ENCODE results near the gene CRP. TPM values are rescaled to one million over a fixed set of nuclear protein-coding genes. Genes with fewer than 3 reads are reported as not detected.

Gene CRP, protein sequence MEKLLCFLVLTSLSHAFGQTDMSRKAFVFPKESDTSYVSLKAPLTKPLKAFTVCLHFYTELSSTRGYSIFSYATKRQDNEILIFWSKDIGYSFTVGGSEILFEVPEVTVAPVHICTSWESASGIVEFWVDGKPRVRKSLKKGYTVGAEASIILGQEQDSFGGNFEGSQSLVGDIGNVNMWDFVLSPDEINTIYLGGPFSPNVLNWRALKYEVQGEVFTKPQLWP
- total RNA-seq (under 1 TPM; 0.16 to 0.37 TPM), polyA plus RNA-seq (ENCODE audit: insufficient read depth, low read depth, low replicate concordance) (0.74 TPM)
- long read RNA-seq, donor 1: 0 reads
- long read RNA-seq, donor 2: 0 reads

DNA sequence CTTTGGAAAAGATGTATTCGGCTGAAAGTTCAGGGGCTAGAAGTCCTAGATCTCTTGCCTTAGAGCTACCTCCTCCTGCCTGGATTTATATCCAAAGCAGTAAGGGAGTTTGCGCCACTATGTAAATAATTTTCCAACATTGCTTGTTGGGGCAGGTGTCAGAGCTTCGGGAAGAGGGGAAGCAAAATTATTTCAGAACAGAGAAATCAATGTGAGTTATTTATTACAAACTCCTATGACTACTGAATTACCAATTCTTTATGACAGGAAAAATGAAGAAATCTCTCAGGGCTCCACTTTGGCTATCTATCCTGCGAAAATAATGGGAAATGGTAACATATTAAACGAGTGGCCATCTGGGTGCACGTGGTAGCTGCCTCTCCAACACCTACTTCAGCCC is at the start of gene CRP:
CRP (minus strand) TSS at position 61 of the 400 bp plus-strand sequence. CDS start 104 bp downstream, outside the sequence.
- no peak for DNase-seq
- TF ChIP-seq, protein P1, sequence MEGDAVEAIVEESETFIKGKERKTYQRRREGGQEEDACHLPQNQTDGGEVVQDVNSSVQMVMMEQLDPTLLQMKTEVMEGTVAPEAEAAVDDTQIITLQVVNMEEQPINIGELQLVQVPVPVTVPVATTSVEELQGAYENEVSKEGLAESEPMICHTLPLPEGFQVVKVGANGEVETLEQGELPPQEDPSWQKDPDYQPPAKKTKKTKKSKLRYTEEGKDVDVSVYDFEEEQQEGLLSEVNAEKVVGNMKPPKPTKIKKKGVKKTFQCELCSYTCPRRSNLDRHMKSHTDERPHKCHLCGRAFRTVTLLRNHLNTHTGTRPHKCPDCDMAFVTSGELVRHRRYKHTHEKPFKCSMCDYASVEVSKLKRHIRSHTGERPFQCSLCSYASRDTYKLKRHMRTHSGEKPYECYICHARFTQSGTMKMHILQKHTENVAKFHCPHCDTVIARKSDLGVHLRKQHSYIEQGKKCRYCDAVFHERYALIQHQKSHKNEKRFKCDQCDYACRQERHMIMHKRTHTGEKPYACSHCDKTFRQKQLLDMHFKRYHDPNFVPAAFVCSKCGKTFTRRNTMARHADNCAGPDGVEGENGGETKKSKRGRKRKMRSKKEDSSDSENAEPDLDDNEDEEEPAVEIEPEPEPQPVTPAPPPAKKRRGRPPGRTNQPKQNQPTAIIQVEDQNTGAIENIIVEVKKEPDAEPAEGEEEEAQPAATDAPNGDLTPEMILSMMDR (IDR thresholded peaks at IDR 0.05): no peak
- no peak for TF ChIP-seq POLR2A (IDR thresholded peaks at IDR 0.05)
- H3K27me3 ChIP-seq: no peaks in the 10 kb centered on the region
- intact Hi-C loops (cut with DNase I; ENCODE audit: low total_unique reads): no loop called here
- no peaks in the 10 kb centered on the region for H3K9me3 ChIP-seq
- 84 to 87% methylated on average over 6 of the region's 6 CpGs for WGBS, 2 donors
- H3K27ac ChIP-seq: no peak within 1 kb of the TSS
- no peaks in the 10 kb centered on the region for H3K4me1 ChIP-seq
- H3K36me3 ChIP-seq (ENCODE audit: low read depth, missing control alignments): no peaks in the 10 kb centered on the region
- no peak within 1 kb of the TSS for H3K4me3 ChIP-seq

DNA sequence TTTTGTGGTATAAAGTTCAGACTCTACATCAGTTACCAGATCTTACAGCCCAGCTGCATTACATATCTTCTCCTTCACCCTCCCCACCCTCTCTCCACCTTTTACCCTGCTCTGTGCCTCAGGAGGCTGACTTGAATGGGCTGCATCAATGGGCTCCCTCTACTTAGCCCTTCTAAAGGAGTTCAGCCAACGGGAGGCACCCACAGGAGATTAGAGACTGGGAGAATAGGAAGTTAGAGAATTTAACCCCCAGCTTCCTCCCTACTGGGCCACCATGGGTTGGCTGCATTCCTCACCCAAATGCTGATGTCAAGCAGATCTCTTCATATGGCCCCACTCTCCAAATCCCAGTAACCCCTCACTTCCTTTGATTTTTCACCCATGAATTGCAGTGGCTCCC is 49.3 kb upstream of the CRP start:
- Histone ChIP-seq H3K9me3 (no peaks in the 10 kb centered on the region), H3K4me3 (no peak overlapping the region), H3K27ac (no peak overlapping the region), H3K27me3 (no peaks in the 10 kb centered on the region), H3K36me3 (ENCODE audit: low read depth, missing control alignments) (no peaks in the 10 kb centered on the region), H3K4me1 (no peaks in the 10 kb centered on the region)
- DNase-seq: no peak
- intact Hi-C loops (cut with DNase I; ENCODE audit: low total_unique reads): no loop called here
- TF ChIP-seq, protein P1 (IDR thresholded peaks at IDR 0.05): no peak
- 22 to 27% methylated on average over 1 of the region's 1 CpG for WGBS, 2 donors

DNA sequence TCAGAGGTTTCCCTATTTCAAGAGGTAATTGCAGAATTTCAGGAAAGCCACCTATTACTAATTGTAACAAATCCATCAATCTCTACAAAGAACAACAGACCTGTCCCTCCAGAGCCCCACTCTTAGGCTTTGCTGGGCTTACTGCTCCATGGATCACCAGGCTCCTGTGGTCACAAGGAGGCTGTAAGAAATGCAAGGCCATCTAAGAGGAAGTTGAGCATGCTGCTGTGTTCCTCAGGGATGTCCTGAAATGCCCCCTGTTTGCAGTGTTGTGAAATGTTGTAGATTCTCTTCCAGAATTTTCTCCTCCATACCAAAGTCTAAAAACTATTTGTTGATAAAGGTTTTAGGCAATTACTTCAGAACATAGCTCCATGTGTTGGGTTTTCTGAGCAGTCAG is 42.0 kb upstream of the CRP start:
- no peaks in the 10 kb centered on the region for H3K36me3 ChIP-seq (ENCODE audit: low read depth, missing control alignments)
- H3K27ac ChIP-seq: no peak overlapping the region
- H3K4me3 ChIP-seq: no peak overlapping the region
- no peaks in the 10 kb centered on the region for H3K27me3 ChIP-seq
- intact Hi-C loops (cut with DNase I; ENCODE audit: low total_unique reads): no loop called here
- no peaks in the 10 kb centered on the region for H3K4me1 ChIP-seq
- TF ChIP-seq POLR2A (IDR thresholded peaks at IDR 0.05): no peak
- TF ChIP-seq, protein P1 (IDR thresholded peaks at IDR 0.05): no peak
- no peak for DNase-seq
- H3K9me3 ChIP-seq: no peaks in the 10 kb centered on the region

DNA sequence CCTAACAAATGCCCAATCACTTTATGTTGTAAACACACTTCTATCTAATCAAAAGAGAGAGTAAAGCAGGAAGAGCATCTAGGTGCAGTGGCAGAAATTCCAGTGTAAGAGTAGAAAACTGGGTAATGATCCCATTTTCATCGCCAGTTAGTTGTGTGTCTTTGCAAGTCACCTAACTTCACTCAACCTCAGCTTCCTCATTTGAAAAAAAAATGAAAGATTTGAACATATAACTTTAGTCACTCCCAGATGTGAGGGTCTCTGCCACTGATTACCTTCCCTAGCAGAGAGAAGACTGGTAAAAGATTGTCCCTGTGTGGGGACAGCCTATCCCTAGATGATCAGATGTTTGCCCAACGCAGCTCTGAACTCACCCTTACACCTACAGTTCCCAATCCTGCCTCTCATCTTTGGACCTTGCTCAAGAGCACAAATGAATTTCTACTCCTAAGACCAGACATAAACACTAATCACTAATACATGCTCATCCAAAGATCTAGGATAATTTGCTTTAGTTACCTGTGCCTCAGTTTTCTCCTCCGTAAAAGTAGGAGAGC is 41.1 kb upstream of the CRP start:
- Histone ChIP-seq H3K36me3 (ENCODE audit: low read depth, missing control alignments) (no peaks in the 10 kb centered on the region), H3K4me1 (no peaks in the 10 kb centered on the region), H3K27me3 (no peaks in the 10 kb centered on the region), H3K4me3 (no peak overlapping the region), H3K9me3 (no peaks in the 10 kb centered on the region), H3K27ac (no peak overlapping the region)
- TF ChIP-seq, protein P1 (IDR thresholded peaks at IDR 0.05): no peak
- no peak for TF ChIP-seq POLR2A (IDR thresholded peaks at IDR 0.05)
- intact Hi-C loops (cut with DNase I; ENCODE audit: low total_unique reads): no loop called here
- 90 to 96% methylated on average over 3 of the region's 3 CpGs for WGBS, 2 donors
- no peak for DNase-seq

DNA sequence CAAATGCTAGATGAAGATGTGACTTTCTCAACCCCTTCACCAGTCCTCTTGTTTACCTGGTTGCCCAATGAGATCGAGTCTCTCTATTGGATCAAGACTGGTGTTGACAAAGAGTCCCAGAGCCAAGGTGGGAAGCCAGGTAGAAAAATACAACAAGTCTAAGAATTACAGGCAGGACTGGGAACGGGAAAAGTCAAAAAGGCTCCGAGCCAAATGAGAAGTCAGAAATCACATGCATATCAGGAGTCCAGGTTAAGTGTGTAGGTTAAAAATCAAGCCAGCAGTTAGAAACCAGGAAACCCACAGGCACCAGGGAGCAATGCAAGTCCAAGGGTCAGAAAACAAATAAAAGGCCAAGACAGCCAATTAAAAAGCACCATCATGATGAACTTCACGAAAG is 39.0 kb upstream of the CRP start:
- no peak overlapping the region for H3K27ac ChIP-seq
- intact Hi-C loops (cut with DNase I; ENCODE audit: low total_unique reads): no loop called here
- H3K27me3 ChIP-seq: no peaks in the 10 kb centered on the region
- H3K9me3 ChIP-seq: no peaks in the 10 kb centered on the region
- H3K36me3 ChIP-seq (ENCODE audit: low read depth, missing control alignments): no peaks in the 10 kb centered on the region
- no peaks in the 10 kb centered on the region for H3K4me1 ChIP-seq
- WGBS, 2 donors: 89% methylated on average over 4 of the region's 4 CpGs
- TF ChIP-seq, protein P1 (IDR thresholded peaks at IDR 0.05): no peak
- no peak for TF ChIP-seq POLR2A (IDR thresholded peaks at IDR 0.05)
- no peak for DNase-seq
- H3K4me3 ChIP-seq: no peak overlapping the region

Measured in testis (tissue), 5 donors.